KMS-11 (cell line): ENCODE measurements around the gene ASB7.

Experiments used
- H2AFZ ChIP-seq: fragments of 200-600 bp; sonication (generic); 2 replicates; pipeline ENCODE4 v1.6.1; 2016; ENCODE audit warnings: antibody characterized with exemption, mixed run types, low read depth
- H3K27ac ChIP-seq: fragments of 200-600 bp; sonication (generic); 2 replicates; pipeline ENCODE4 v1.6.1; 2016; ENCODE audit warnings: mild to moderate bottlenecking, mixed run types
- H3K27me3 ChIP-seq: fragments of 200-600 bp; sonication (generic); 2 replicates; pipeline ENCODE4 v1.6.1; 2017; ENCODE audit warnings: mild to moderate bottlenecking, low read depth, mixed run types, moderate library complexity; ENCODE audit not compliant: insufficient read depth
- H3K36me3 ChIP-seq: fragments of 200-600 bp; sonication (generic); 2 replicates; pipeline ENCODE4 v1.6.1; 2017; ENCODE audit warnings: mild to moderate bottlenecking, mixed run types; ENCODE audit not compliant: insufficient read depth
- H3K4me1 ChIP-seq: fragments of 200-600 bp; sonication (generic); 2 replicates; pipeline ENCODE4 v1.6.1; 2016; ENCODE audit warnings: mild to moderate bottlenecking, low read depth, mixed run types; ENCODE audit not compliant: poor library complexity, severe bottlenecking
- H3K4me2 ChIP-seq: fragments of 200-600 bp; sonication (generic); 2 replicates; pipeline ENCODE4 v1.7.0; 2016; ENCODE audit warnings: mild to moderate bottlenecking, mixed run types
- H3K4me3 ChIP-seq: fragments of 200-600 bp; sonication (generic); IDR thresholded peaks from 2 replicates; pipeline ENCODE4 v1.6.1; 2017; ENCODE audit warnings: low read depth, low read length, mixed read lengths; ENCODE audit not compliant: insufficient read depth
- H3K79me2 ChIP-seq: fragments of 200-600 bp; sonication (generic); 2 replicates; pipeline ENCODE4 v1.6.1; 2016; ENCODE audit warnings: low read depth, mixed run types; ENCODE audit not compliant: insufficient read depth
- H3K9ac ChIP-seq: fragments of 200-600 bp; sonication (generic); 2 replicates; pipeline ENCODE4 v1.6.1; 2016; ENCODE audit warnings: mild to moderate bottlenecking, mixed run types
- H4K20me1 ChIP-seq: fragments of 200-600 bp; sonication (generic); 2 replicates; pipeline ENCODE4 v1.6.1; 2016; ENCODE audit warnings: mild to moderate bottlenecking, mixed run types; ENCODE audit not compliant: insufficient read depth
- TF ChIP-seq, protein P1 (sequence below): fragments of 200-600 bp; sonication (generic); conservative IDR thresholded peaks from 2 replicates; pipeline ENCODE4 v1.6.1; 2017; ENCODE audit warnings: low read depth, mild to moderate bottlenecking, antibody characterized with exemption, low read length, moderate library complexity, mixed read lengths

ASB7 gene

DNA sequence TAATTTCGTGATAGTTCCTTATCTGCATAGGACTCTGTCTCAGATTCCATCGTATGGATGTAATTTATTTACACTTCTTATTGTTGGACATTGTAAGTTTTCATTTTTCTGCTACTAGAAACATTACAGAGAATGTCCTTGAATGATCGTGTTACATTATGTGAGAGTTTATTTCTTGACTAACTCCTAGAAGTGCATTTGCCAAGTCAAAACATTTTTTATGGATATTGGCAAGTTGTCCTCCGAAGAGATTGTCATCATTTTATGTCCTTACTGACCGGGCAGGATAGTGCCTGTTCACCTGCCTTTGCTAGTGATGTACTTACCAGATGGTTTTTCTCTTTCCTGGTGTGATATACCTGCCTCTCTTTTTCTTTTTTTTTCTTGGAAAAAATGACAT is 13.4 kb downstream of the ASB7 start:
- TF ChIP-seq, protein P1, sequence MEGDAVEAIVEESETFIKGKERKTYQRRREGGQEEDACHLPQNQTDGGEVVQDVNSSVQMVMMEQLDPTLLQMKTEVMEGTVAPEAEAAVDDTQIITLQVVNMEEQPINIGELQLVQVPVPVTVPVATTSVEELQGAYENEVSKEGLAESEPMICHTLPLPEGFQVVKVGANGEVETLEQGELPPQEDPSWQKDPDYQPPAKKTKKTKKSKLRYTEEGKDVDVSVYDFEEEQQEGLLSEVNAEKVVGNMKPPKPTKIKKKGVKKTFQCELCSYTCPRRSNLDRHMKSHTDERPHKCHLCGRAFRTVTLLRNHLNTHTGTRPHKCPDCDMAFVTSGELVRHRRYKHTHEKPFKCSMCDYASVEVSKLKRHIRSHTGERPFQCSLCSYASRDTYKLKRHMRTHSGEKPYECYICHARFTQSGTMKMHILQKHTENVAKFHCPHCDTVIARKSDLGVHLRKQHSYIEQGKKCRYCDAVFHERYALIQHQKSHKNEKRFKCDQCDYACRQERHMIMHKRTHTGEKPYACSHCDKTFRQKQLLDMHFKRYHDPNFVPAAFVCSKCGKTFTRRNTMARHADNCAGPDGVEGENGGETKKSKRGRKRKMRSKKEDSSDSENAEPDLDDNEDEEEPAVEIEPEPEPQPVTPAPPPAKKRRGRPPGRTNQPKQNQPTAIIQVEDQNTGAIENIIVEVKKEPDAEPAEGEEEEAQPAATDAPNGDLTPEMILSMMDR, result no peak
- Histone ChIP-seq H3K27ac (no peak overlapping the region), H3K9ac (no peak overlapping the region), H3K27me3 (no peaks in the 10 kb centered on the region), H3K4me1 (no peaks in the 10 kb centered on the region), H3K4me3 (no peak overlapping the region), H3K79me2 (no peaks in the 10 kb centered on the region), H2AFZ (no peak overlapping the region), H3K4me2 (no peak overlapping the region), H3K36me3 (no peaks in the 10 kb centered on the region), H4K20me1 (no peaks in the 10 kb centered on the region)

GRCh38 chr15:100616700-100617099 is 14.3 kb downstream of the ASB7 start:
- H4K20me1 ChIP-seq, result no peaks in the 10 kb centered on the region
- H3K36me3 ChIP-seq, result no peaks in the 10 kb centered on the region
- H3K27ac ChIP-seq, result no peak overlapping the region
- H3K4me3 ChIP-seq, result no peak overlapping the region
- no peak overlapping the region for H3K4me2 ChIP-seq
- no peaks in the 10 kb centered on the region for H3K4me1 ChIP-seq
- TF ChIP-seq, protein P1, result no peak
- no peaks in the 10 kb centered on the region for H3K79me2 ChIP-seq
- no peaks in the 10 kb centered on the region for H3K27me3 ChIP-seq
- H2AFZ ChIP-seq, result no peak overlapping the region
- no peak overlapping the region for H3K9ac ChIP-seq

GRCh38 chr15:100623301-100623700 is 20.9 kb downstream of the ASB7 start:
- TF ChIP-seq, protein P1, result no peak

GRCh38 chr15:100627789-100628395 is 25.5 kb downstream of the ASB7 start:
- no peaks in the 10 kb centered on the region for H3K79me2 ChIP-seq
- no peak overlapping the region for H3K27ac ChIP-seq
- no peak overlapping the region for H3K4me3 ChIP-seq
- TF ChIP-seq, protein P1, result peak; percentile 88
- H3K9ac ChIP-seq, result no peak overlapping the region
- no peaks in the 10 kb centered on the region for H3K27me3 ChIP-seq
- no peak overlapping the region for H3K4me2 ChIP-seq
- H2AFZ ChIP-seq, result no peak overlapping the region
- no peaks in the 10 kb centered on the region for H4K20me1 ChIP-seq
- H3K4me1 ChIP-seq, result no peaks in the 10 kb centered on the region
- no peaks in the 10 kb centered on the region for H3K36me3 ChIP-seq

More at GRCh38 chr15:100623301-100623700, 20.9 kb downstream of the ASB7 start:
- Histone ChIP-seq H3K79me2 (no peaks in the 10 kb centered on the region), H3K9ac (no peak overlapping the region), H3K27me3 (no peaks in the 10 kb centered on the region), H3K36me3 (no peaks in the 10 kb centered on the region), H3K27ac (no peak overlapping the region), H3K4me3 (no peak overlapping the region), H3K4me1 (no peaks in the 10 kb centered on the region), H4K20me1 (no peaks in the 10 kb centered on the region), H3K4me2 (no peak overlapping the region), H2AFZ (no peak overlapping the region)
